Ishikawa (cell line): ENCODE measurements around the gene EPB41L4B.

Source experiments
- CEBPB ChIP-seq: IDR thresholded peaks from 2 replicates; pipeline ENCODE4 v1.6.1; 2012
- NFIC ChIP-seq: IDR thresholded peaks from 2 replicates; pipeline ENCODE4 v1.6.1; 2012
- ZBTB7A ChIP-seq: IDR thresholded peaks from 2 replicates; pipeline ENCODE4 v1.6.1; 2012; ENCODE audit warnings: low read depth
- TF ChIP-seq, protein P1 (sequence below): IDR thresholded peaks from 2 replicates; pipeline ENCODE4 v1.6.1; 2012

DNA sequence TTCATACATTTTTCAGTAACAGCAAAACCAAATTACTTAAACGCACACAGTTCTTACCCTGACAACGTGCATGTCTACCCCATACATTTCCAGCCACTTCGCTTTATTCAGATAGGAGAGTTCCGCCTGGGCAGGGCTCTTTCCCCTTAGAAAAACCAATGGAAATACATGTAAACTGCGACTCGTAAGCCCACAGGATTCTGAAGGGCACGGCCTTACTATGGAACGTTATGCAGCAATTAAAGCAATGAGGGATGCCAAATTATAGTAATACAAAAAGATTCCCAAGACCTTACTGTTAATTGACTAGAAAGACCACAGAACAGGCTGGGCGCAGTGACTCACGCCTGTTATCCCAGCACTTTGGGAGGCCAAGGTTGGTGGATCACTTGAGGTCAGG, 64.5 kb downstream of the EPB41L4B start:
- TF ChIP-seq CEBPB (no peak), NFIC (no peak), ZBTB7A (no peak)
- TF ChIP-seq, protein P1, sequence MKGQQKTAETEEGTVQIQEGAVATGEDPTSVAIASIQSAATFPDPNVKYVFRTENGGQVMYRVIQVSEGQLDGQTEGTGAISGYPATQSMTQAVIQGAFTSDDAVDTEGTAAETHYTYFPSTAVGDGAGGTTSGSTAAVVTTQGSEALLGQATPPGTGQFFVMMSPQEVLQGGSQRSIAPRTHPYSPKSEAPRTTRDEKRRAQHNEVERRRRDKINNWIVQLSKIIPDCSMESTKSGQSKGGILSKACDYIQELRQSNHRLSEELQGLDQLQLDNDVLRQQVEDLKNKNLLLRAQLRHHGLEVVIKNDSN = no peak
